ENCODE results near the gene GRIN3B.

GRCh38 chr19:1035998-1036621, 35.9 kb downstream of the GRIN3B start:
- TF ChIP-seq POLR2A (IDR thresholded peaks at IDR 0.05; ENCODE audit: low read depth, low read length) (peak; percentile 61; the same call in 1 of the 2 replicates), POLR2AphosphoS5 (IDR thresholded peaks at IDR 0.05; ENCODE audit: low read depth, low read length) (peak; percentile 82)

All from GM12892 (cell line).